ENCODE results near the gene ACBD4.

ACBD4 gene

GRCh38 chr17:45135192-45135977, at the start of gene ACBD4:
ACBD4 (plus strand) TSS chr17:45135687; CDS start chr17:45136145, 458 bp downstream.
- peak; percentile 93 to 96 for DNase-seq

- DNase-seq, result no peak
Measured at GRCh38 chr17:45086391-45086790, 49.1 kb upstream of the ACBD4 start.

- no peak for DNase-seq
Measured at GRCh38 chr17:45086865-45087503, 48.5 kb upstream of the ACBD4 start.

- no peak for DNase-seq
Measured at GRCh38 chr17:45087504-45087975, 47.9 kb upstream of the ACBD4 start.

- no peak for DNase-seq
Measured at GRCh38 chr17:45087978-45088377, 47.5 kb upstream of the ACBD4 start.

GRCh38 chr17:45088741-45089140, 46.7 kb upstream of the ACBD4 start:
- no peak for DNase-seq

GRCh38 chr17:45090711-45091110, 44.8 kb upstream of the ACBD4 start:
- DNase-seq, result no peak

- DNase-seq, result no peak
Measured at GRCh38 chr17:45091778-45092425, 43.6 kb upstream of the ACBD4 start.

- DNase-seq, result no peak
Measured at GRCh38 chr17:45092911-45093430, 42.5 kb upstream of the ACBD4 start.

GRCh38 chr17:45093444-45094110, 41.9 kb upstream of the ACBD4 start:
- no peak for DNase-seq

- peak in 1 of 2 experiments; percentile 10 for DNase-seq
Measured at GRCh38 chr17:45096141-45096540, 39.3 kb upstream of the ACBD4 start.

- DNase-seq, result no peak
Measured at GRCh38 chr17:45096926-45097325, 38.6 kb upstream of the ACBD4 start.

GRCh38 chr17:45098081-45098868, 37.2 kb upstream of the ACBD4 start:
- DNase-seq, result no peak

GRCh38 chr17:45098869-45099616, 36.4 kb upstream of the ACBD4 start:
- peak; percentile 41 to 59 for DNase-seq

- DNase-seq, result no peak
Measured at GRCh38 chr17:45101546-45101882, 34.0 kb upstream of the ACBD4 start.

- no peak for DNase-seq
Measured at GRCh38 chr17:45101883-45102811, 33.3 kb upstream of the ACBD4 start.

GRCh38 chr17:45102856-45103255, 32.6 kb upstream of the ACBD4 start:
- no peak for DNase-seq

- DNase-seq, result no peak
Measured at GRCh38 chr17:45103269-45103795, 32.2 kb upstream of the ACBD4 start.

- no peak for DNase-seq
Measured at GRCh38 chr17:45104029-45104428, 31.5 kb upstream of the ACBD4 start.

- no peak for DNase-seq
Measured at GRCh38 chr17:45104497-45104896, 31.0 kb upstream of the ACBD4 start.

All from NCI-H1930 (cell line).